NCI-H146 (cell line): ENCODE results near the gene NDRG4.
A peak's percentile ranks its signal among the peaks of the same experiment; 100 is the strongest.
"Not testable (repeated sequence)": the region's sequence is repeated elsewhere in the genome, so short reads cannot be mapped to it uniquely, and the experiment has no call there.

Experiments
- DNase-seq: peaks from one replicate; lab custom pipeline; 2025; lab: John Stamatoyannopoulos, UW

The NDRG4 gene

GRCh38 chr16:58465817-58466216 is 34.1 kb upstream of the NDRG4 start:
- DNase-seq, result no peak

GRCh38 chr16:58466396-58466795 is 33.5 kb upstream of the NDRG4 start:
- no peak for DNase-seq

- no peak for DNase-seq
Measured at GRCh38 chr16:58467905-58468304, 32.0 kb upstream of the NDRG4 start.

- DNase-seq, result no peak
Measured at GRCh38 chr16:58471209-58471975, 28.6 kb upstream of the NDRG4 start.

- no peak for DNase-seq
Measured at GRCh38 chr16:58472266-58472665, 27.7 kb upstream of the NDRG4 start.

- no peak for DNase-seq
Measured at GRCh38 chr16:58472827-58473226, 27.1 kb upstream of the NDRG4 start.

GRCh38 chr16:58474296-58474695 is 25.6 kb upstream of the NDRG4 start:
- DNase-seq, result no peak

GRCh38 chr16:58475091-58475619 is 24.8 kb upstream of the NDRG4 start:
- no peak for DNase-seq

GRCh38 chr16:58476791-58477190 is 23.2 kb upstream of the NDRG4 start:
- no peak for DNase-seq

GRCh38 chr16:58478427-58478826 is 21.5 kb upstream of the NDRG4 start:
- DNase-seq, result no peak

GRCh38 chr16:58481226-58481869 is 18.6 kb upstream of the NDRG4 start:
- no peak for DNase-seq

- DNase-seq, result no peak
Measured at GRCh38 chr16:58481931-58482330, 18.0 kb upstream of the NDRG4 start.

- no peak for DNase-seq
Measured at GRCh38 chr16:58485184-58485887, 14.6 kb upstream of the NDRG4 start.

- peak; percentile 80 for DNase-seq
Measured at GRCh38 chr16:58487566-58488351, 12.2 kb upstream of the NDRG4 start.

- no peak for DNase-seq
Measured at GRCh38 chr16:58488531-58488930, 11.4 kb upstream of the NDRG4 start.

GRCh38 chr16:58490065-58490464 is 9.9 kb upstream of the NDRG4 start:
- no peak for DNase-seq

GRCh38 chr16:58490539-58490938 is 9.4 kb upstream of the NDRG4 start:
- not testable (repeated sequence) for DNase-seq

GRCh38 chr16:58492066-58492465 is 7.9 kb upstream of the NDRG4 start:
- no peak for DNase-seq

GRCh38 chr16:58492735-58493134 is 7.2 kb upstream of the NDRG4 start:
- no peak for DNase-seq

GRCh38 chr16:58493756-58494431 is 6.0 kb upstream of the NDRG4 start:
- no peak for DNase-seq

- peak; percentile 93 for DNase-seq
Measured at GRCh38 chr16:58494981-58495520, 4.9 kb upstream of the NDRG4 start.
